GM18499 (cell line): ENCODE measurements around the gene MICAL2.
"Not testable (repeated sequence)": the region's sequence is repeated elsewhere in the genome, so short reads cannot be mapped to it uniquely, and the experiment has no call there.

Source experiments
- ATAC-seq: cut with Tn5 transposase; IDR thresholded peaks from one replicate; pipeline ENCODE4 v1.9.1; 2021; ENCODE audit warnings: moderate number of reproducible peaks; ENCODE audit not compliant: insufficient read depth, unreplicated experiment

MICAL2 gene

GRCh38 chr11:12129227-12129626, 18.8 kb downstream of the MICAL2 start:
- no peak for ATAC-seq

DNA sequence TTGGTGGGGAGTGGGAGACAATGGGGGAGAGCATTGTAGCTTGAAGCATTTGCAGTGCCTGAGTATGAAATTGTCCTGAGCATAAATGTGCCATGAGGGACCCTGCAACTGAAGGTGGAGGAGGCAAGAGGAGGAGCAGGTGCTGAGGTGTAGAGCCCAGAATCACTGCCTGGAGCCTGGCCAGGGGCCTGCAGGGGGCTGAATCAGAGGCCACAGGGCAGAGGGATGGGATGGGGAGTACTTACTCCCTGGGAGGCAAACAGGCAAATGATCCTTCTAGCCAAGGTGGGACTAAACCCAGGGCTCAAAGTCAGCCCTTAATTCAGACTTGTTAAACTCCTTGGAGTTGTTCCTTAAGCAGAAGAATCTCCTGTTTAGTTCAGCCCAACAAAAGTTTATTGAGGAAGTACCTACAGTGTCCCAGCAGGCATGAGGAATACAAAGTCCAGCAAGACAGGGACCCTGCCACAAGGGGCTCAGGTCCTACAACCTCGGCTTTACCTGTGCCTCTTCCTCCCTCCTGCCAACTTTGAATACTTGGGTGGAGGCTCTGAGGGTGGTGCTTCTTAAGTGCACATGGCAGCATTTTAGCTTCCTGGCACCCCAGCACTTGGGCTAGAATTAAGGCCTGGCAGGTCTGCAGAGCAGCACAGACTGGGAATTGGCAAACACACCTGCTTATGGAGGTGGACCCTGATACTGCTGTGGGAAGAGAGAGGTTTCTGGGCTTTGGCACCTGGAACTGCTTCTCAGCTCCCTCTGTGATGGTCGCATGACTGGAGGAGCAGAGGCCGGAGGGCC, 20.0 kb downstream of the MICAL2 start:
- ATAC-seq: no peak

DNA sequence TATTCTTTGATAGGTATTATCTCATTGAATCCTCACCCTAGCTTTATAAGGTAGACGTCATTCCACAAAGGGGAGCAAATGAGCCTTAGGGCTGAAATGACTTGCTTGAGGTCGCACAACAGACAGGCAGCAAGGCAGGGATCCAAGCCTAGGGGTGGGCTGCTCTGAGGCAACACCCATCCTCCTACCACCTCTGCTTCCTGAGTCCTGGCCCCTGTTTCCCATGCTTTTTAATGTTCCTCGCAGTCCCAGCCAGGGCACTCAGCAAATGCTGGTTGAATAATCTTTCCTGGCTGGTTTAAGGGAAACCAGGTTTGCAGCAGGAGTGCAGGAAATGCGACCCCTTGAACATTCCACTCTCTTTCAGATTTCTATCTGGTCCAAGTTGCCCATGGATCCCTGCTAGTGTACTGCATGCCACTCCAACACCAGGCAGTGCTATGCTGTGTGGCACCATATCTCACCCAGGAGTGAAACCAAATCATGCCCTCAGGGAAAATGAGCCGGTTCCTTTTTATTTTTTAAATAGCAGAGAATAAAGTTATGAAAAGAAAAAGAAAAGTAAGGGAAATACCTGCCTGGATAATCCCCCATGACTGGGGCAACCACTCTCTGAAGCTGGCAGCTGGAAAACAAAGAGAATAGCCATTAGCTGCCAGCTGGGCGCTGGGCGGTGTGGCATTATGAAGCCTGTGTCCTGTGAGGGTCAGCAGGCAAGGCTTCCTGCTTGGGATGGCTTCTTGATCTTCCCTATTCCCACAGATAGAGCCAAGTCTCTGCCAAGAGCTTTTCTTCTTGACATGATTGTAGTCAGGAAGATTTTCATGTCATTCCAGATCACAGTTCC, 21.8 kb downstream of the MICAL2 start:
- ATAC-seq: no peak

DNA sequence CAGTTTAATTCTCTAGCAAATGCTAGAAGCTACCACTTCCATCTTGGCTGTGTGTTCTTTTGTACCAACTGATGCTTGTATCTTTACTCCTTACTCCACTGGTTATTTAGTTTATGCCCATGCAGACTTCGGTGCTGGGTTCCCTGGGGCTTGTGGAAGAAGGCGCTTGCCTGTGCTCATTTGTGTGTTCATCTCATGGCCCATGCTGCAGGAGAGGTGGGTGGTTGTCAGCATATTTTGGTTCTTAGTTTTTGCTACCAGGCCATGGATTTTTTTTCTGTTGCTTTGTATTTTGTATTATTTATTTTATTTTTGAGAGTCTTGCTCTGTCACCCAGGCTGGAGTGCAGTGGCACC, 22.4 kb downstream of the MICAL2 start:
- no peak for ATAC-seq

DNA sequence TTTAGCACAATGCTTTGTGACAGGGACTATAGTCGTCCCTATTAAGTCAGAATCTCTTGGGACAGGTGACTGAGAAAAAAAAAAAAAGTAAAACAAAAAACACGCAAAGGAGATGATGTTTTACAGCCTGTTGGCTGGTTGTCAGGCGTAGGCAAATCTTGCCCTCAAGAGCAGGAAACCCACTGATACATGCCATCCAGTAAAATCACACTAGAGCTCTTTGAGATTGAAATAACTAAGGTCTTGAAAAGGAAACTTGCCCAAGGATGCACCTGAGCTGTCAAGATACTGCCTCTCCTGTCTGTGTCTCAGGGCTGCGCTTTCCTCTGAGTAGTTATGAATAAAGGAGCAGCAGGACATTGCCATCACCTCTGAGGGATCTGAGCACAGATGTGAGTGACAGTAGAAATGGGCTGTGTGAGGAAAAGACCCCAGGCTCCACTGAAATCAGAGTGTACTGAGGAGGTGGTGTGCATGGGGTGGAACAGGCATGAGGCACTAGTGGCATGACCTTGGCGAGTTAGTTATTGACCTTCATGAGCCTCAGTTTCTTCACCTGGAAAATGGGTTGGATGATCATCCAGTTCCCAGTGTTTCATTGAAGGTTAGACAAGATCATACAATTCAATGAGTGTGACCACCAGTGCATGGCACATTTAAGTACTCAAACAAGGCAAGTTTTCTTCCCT, 23.3 kb downstream of the MICAL2 start:
- ATAC-seq: no peak

DNA sequence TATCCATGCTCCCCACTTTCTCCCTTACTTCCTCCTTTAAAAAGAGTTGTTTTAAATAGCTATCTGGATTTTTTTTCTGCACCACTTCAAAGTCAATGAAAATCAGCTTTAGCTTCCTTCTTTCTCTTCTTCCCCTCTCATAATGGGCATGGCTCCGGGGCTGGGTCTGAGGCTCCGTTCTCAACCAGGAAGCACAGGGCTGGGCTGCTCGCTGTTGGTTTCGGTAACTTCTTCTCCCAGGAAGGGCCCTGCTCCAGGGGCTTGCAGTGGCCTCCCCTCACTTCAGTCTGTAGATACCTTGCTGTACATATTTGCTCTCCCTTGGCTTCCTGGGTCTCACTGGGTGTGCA, 23.8 kb downstream of the MICAL2 start:
- ATAC-seq: no peak

GRCh38 chr11:12135185-12135584, 24.8 kb downstream of the MICAL2 start:
- ATAC-seq: no peak

DNA sequence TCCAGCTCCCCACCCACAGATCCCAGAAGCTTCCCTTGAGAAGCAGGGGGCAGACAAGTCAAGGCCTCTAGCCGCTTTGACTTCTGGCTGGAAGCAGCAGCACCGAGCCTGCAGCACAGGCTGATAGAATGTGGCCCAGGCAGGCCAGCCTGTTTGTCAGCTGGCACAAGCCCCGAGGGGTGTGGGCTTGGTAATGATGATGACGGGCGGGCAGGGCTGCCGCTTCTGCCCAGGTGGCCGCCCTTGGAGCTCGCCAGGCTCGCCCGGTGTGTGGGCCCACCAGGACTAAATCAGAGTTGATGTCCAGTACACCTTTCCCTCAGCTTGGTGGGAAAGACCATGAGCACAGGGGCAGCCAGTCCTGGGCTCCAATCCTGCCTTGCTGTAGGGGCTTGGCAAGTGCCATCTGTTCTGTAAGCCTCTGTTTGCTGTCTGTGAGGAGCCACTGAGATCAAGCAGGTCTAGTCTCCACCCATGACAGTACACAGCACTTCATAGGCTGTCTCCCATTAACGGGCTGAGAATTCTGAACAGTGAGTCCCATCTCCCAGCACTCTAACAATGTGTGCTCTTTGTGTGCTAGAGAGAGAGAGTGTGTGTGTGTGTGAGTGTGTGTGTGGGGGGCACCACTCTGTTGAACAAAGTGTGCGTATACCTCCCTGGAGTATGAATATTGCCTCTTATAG, 26.8 kb downstream of the MICAL2 start:
- no peak for ATAC-seq

DNA sequence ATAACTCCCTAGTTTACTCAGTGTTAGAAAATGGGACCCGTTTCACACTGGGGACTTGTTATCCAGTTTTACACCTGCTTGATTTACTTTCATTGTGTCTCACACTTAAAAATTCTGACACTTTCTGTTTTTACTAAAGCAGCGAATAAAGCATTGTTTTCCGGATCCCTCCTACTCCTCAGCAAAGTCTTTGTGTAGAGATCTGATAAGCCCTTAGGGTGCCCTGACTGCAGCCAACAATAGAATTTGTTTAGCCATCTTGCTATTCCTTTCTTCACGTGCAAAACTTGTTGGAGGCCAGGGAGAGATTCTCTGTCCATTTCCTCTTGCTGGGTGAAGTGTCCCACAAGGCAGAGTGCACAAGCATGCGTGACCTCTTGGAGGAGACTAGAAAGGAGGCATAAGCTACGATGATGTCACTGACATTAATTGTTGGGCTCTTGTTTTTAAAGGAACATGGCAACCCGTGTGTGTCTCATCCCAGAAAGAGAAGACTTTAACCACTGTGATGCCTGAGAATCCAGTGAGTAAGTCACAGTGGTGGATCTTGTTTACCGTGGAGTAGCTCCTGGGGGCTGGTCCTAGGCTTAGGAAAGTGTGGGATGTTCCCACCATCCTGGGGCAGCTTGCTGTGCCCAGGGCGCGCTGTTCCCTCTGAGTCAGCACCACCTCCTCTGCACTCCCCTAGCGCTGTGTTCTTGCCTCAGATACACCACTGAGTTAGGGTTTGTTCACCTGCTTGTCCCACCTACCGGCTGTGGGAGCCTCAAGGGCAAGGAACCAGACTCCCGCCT, 27.7 kb downstream of the MICAL2 start:
- no peak for ATAC-seq

DNA sequence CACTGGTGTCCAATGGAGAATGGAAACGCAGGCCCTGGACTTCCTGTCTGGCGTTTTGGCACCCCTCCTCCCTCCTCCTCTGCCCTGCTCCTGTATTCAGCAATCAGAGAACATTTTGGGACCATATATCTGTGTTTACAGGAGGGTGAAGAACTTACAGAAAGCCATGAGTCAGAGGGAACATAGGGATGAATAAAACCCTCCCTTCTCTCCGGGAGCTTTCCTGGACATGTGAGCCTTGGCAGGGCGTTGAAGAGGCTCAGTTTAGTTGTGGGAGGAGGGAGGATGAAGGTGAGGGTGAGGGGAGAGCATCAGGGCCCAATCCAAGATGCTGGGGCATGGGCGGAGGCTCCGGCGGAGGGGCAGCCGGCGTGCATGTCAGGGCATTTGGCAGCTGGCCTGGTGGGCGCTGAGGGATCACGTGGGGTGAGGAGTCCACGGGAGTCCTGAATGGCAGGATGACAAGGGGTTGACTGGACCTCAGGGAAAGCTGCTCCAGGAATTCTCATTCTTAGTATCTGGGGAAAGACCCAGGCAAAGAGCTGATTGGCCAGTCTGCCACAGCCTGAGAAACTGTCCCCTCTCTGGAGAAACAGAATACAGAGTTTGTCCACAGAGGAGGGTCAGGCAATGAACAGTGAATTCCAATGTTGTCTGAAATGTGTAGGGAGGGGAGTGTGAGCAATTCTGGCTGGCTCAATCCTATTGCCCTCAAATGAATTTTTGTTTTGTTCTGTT, 28.9 kb downstream of the MICAL2 start:
- ATAC-seq: no peak

GRCh38 chr11:12140186-12140793, 29.9 kb downstream of the MICAL2 start:
- ATAC-seq: no peak

- ATAC-seq: no peak
Observed at GRCh38 chr11:12141283-12141682, 30.9 kb downstream of the MICAL2 start.

DNA sequence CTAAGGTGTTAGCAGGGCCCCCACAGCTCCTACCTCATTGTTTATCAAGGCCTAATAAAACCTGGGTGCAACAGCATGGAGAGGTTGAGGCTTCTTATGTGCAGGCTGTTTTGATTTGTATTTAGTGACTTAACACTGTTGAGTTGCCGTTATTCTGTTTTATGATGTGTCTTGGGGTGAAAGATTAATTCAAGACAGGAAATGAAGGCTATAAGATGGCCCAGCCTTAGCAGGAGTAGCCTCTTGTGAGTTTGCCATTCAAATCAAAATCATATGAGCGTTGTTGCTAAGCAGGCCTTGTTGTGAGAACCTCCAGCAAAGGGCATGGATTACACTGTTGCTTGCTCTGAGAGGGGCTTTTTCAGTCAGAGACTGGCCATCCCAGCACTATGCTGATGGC, 31.8 kb downstream of the MICAL2 start:
- ATAC-seq: no peak

- no peak for ATAC-seq
Observed at GRCh38 chr11:12142909-12143308, 32.5 kb downstream of the MICAL2 start.

GRCh38 chr11:12143461-12144258, 33.3 kb downstream of the MICAL2 start:
- ATAC-seq: no peak

DNA sequence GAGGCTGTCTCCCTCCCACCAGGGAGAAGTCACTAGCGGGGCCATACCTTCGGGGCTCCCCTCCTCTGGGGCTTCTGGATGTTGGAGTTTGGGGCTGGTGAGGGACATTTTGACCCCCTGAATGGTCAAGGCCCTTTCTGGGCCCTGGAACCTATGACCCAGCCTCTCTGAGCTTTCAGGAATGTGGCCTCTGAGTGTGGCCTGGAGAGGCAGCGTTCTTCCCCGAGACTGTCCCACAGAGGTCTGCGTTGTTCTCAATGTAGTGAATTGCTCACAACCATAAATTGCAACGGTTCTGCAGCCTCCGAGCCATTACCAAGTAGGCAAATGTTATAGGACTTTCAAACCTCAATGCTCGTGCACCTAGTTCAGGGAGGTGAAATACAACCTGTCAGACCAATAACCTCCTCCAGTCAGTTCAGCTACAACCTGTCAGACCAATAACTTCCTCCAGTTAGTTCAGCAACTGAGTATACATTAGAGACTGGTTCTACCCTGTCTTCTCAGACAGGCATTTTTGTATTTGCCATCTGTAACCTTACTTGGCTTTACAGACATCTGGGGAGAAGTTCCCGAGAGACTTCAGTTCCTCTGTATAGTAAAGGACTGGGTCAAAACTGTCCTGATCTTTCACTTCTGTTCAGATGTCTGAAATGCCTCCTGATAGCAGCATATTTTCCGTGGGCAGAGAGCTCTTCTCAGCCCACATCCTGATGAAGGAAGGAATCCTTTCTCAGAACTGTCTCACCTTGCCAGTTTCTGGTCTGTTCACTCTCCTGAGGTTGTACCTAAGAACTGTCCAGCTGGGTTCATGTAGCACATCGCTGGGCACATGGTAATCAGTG, 34.2 kb downstream of the MICAL2 start:
- ATAC-seq: no peak

DNA sequence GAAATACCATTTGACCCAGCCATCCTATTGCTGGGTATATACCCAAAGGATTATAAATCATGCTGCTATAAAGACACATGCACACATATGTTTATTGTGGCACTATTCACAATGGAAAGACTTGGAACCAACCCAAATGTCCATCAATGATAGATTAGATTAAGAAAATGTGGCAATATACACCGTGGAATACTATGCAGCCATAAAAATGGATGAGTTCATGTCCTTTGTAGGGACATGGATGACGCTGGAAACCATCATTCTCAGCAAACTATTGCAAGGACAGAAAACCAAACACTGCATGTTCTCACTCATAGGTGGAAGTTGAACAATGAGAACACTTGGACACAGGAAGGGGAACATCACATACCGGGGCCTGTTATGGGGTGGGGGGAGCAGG, 36.3 kb downstream of the MICAL2 start:
- ATAC-seq: not testable (repeated sequence)
